ENCODE measurements around the gene KRT79. TPM values are rescaled to one million over a fixed set of nuclear protein-coding genes. Genes with fewer than 3 reads are reported as not detected.

KRT79 gene
- total RNA-seq, 1 donor from 2014 or later = not detected

GRCh38 chr12:52871291-52872039 is 37.4 kb upstream of the KRT79 start:
- H3K4me1 Mint-ChIP-seq (ENCODE audit: unreplicated experiment) = peaks cover 19% of the 10 kb centered on the region
- H3K36me3 Mint-ChIP-seq = no peaks in the 10 kb centered on the region

GRCh38 chr12:52870361-52871290 is 36.5 kb upstream of the KRT79 start:
- Mint-ChIP-seq H3K27ac (peak overlapping the region; percentile 97), H3K4me3 (peak overlapping the region; percentile 54), H3K36me3 (no peaks in the 10 kb centered on the region), H3K9me3 (no peaks in the 10 kb centered on the region), H3K4me1 (ENCODE audit: unreplicated experiment) (peaks cover 15% of the 10 kb centered on the region), H3K27me3 (peaks cover 16% of the 10 kb centered on the region)
- peak; percentile 81 for DNase-seq (ENCODE audit: extremely low spot score, unreplicated experiment)
- peak; percentile 84 for TF ChIP-seq CTCF (conservative IDR thresholded peaks at IDR 0.05)

More at GRCh38 chr12:52871291-52872039, 37.4 kb upstream of the KRT79 start:
- H3K4me3 Mint-ChIP-seq = peak overlapping the region; percentile 54
- peaks cover 20% of the 10 kb centered on the region for H3K27me3 Mint-ChIP-seq
- H3K27ac Mint-ChIP-seq = peak overlapping the region; percentile 97
- no peak for TF ChIP-seq CTCF (conservative IDR thresholded peaks at IDR 0.05)
- H3K9me3 Mint-ChIP-seq = no peaks in the 10 kb centered on the region
- no peak for DNase-seq (ENCODE audit: extremely low spot score, unreplicated experiment)

GRCh38 chr12:52867642-52868041 is 33.5 kb upstream of the KRT79 start:
- H3K27me3 Mint-ChIP-seq = no peaks in the 10 kb centered on the region
- peak overlapping the region; percentile 35 for H3K4me3 Mint-ChIP-seq
- no peak for TF ChIP-seq CTCF (conservative IDR thresholded peaks at IDR 0.05)
- H3K4me1 Mint-ChIP-seq (ENCODE audit: unreplicated experiment) = peaks cover 5% of the 10 kb centered on the region
- H3K27ac Mint-ChIP-seq = peak overlapping the region; percentile 94
- no peaks in the 10 kb centered on the region for H3K36me3 Mint-ChIP-seq
- no peak for DNase-seq (ENCODE audit: extremely low spot score, unreplicated experiment)
- H3K9me3 Mint-ChIP-seq = no peaks in the 10 kb centered on the region

- DNase-seq (ENCODE audit: extremely low spot score, unreplicated experiment) = no peak
- peak overlapping the region; percentile 94 for H3K27ac Mint-ChIP-seq
- H3K4me3 Mint-ChIP-seq = peak overlapping the region; percentile 35
- no peaks in the 10 kb centered on the region for H3K36me3 Mint-ChIP-seq
- TF ChIP-seq CTCF (conservative IDR thresholded peaks at IDR 0.05) = no peak
- peaks cover 5% of the 10 kb centered on the region for H3K4me1 Mint-ChIP-seq (ENCODE audit: unreplicated experiment)
- no peaks in the 10 kb centered on the region for H3K9me3 Mint-ChIP-seq
- no peaks in the 10 kb centered on the region for H3K27me3 Mint-ChIP-seq
Measured at GRCh38 chr12:52867152-52867551, 33.0 kb upstream of the KRT79 start.

GRCh38 chr12:52865090-52865944 is 31.2 kb upstream of the KRT79 start:
- peaks cover 5% of the 10 kb centered on the region for H3K4me1 Mint-ChIP-seq (ENCODE audit: unreplicated experiment)
- peaks cover 5% of the 10 kb centered on the region for H3K27me3 Mint-ChIP-seq
- peak overlapping the region; percentile 54 for H3K27ac Mint-ChIP-seq
- TF ChIP-seq CTCF (conservative IDR thresholded peaks at IDR 0.05) = peak; percentile 87
- no peaks in the 10 kb centered on the region for H3K36me3 Mint-ChIP-seq
- H3K4me3 Mint-ChIP-seq = no peak overlapping the region
- no peak for DNase-seq (ENCODE audit: extremely low spot score, unreplicated experiment)
- no peaks in the 10 kb centered on the region for H3K9me3 Mint-ChIP-seq
